Endodermal cell (in vitro differentiated cells): ENCODE results near the gene NISCH. TPM values are rescaled to one million over a fixed set of nuclear protein-coding genes. Genes with fewer than 3 reads are reported as not detected.

Experiments used
- DNase-seq: peaks from one replicate; pipeline ENCODE4 v3.0.0-alpha.2; 2017
- H3K27ac ChIP-seq: 2 replicates; pipeline ENCODE4 v1.5.1; 2013; ENCODE audit warnings: mild to moderate bottlenecking, low read depth, low read length, moderate library complexity
- H3K27me3 ChIP-seq: 2 replicates; pipeline ENCODE4 v1.6.1; 2013; ENCODE audit warnings: mild to moderate bottlenecking, low read length, moderate library complexity; ENCODE audit not compliant: insufficient read depth, control insufficient read depth, poor library complexity, severe bottlenecking
- H3K36me3 ChIP-seq: 2 replicates; pipeline ENCODE4 v1.7.0; 2013; ENCODE audit warnings: mild to moderate bottlenecking, low read length, moderate library complexity; ENCODE audit not compliant: control insufficient read depth, insufficient read depth
- H3K4me1 ChIP-seq: one replicate; pipeline ENCODE4 v1.7.0; 2013; ENCODE audit warnings: low read length; ENCODE audit not compliant: control insufficient read depth, insufficient read depth
- H3K4me3 ChIP-seq: 2 replicates; pipeline ENCODE4 v1.5.1; 2013; ENCODE audit warnings: mild to moderate bottlenecking, low read length, moderate library complexity
- H3K9ac ChIP-seq: 2 replicates; pipeline ENCODE4 v1.6.1; 2013; ENCODE audit warnings: mild to moderate bottlenecking, low read length, moderate library complexity; ENCODE audit not compliant: poor library complexity, severe bottlenecking; ENCODE audit errors: extremely low read depth
- H3K9me3 ChIP-seq: 2 replicates; pipeline ENCODE4 v1.6.1; 2013; ENCODE audit warnings: mild to moderate bottlenecking, low read length, moderate library complexity; ENCODE audit not compliant: control insufficient read depth
- H3K27ac Mint-ChIP-seq: 2 replicates; pipeline ENCODE4 v1.8.0; 2020; ENCODE audit warnings: mixed read lengths
- H3K27me3 Mint-ChIP-seq: 2 replicates; pipeline ENCODE4 v1.8.0; 2021; ENCODE audit warnings: mild to moderate bottlenecking, mixed read lengths; ENCODE audit not compliant: insufficient read depth
- H3K36me3 Mint-ChIP-seq: 2 replicates; pipeline ENCODE4 v1.8.0; 2020; ENCODE audit warnings: low read depth, mixed read lengths
- H3K4me1 Mint-ChIP-seq: 2 replicates; pipeline ENCODE4 v1.8.0; 2020; ENCODE audit warnings: mixed read lengths
- H3K4me3 Mint-ChIP-seq: 2 replicates; pipeline ENCODE4 v1.8.0; 2020; ENCODE audit warnings: mild to moderate bottlenecking, moderate library complexity, mixed read lengths
- H3K9me3 Mint-ChIP-seq: 2 replicates; pipeline ENCODE4 v1.8.0; 2020; ENCODE audit warnings: mild to moderate bottlenecking, mixed read lengths
- CTCF ChIP-seq: fragments of 200-600 bp; sonication (generic); conservative IDR thresholded peaks from 2 replicates; pipeline ENCODE4 v1.5.0; 2021; ENCODE audit warnings: antibody characterized with exemption, mild to moderate bottlenecking
- WGBS, 2 experiments: methylation state at CpG; one replicate each; pipeline versions ENCODE4 v1.1.5 to v1.1.7; 2013; ENCODE audit warnings: missing lambda C conversion rate in 2 of 2, mixed read lengths in 1 of 2; ENCODE audit not compliant: insufficient coverage in 1 of 2, insufficient read length in 1 of 2; 5-methylcytosine and 5-hydroxymethylcytosine counted together
- total RNA-seq, 2 donors: library from RNA; stranded (reverse); fragmentation: NEBNext Ultra II Directional in 1 of 2; extraction: Animal tissue kit (Norgen Biotek cat#: 25700) in 1 of 2; gene quantifications; 2 replicates in 1 of 2; 3 replicates in 1 of 2; pipeline ENCODE4 v1.2.1, GENCODE V29; 2021

Gene NISCH
- total RNA-seq, 2 donors from 2014 or later: 151 to 156 TPM

DNA sequence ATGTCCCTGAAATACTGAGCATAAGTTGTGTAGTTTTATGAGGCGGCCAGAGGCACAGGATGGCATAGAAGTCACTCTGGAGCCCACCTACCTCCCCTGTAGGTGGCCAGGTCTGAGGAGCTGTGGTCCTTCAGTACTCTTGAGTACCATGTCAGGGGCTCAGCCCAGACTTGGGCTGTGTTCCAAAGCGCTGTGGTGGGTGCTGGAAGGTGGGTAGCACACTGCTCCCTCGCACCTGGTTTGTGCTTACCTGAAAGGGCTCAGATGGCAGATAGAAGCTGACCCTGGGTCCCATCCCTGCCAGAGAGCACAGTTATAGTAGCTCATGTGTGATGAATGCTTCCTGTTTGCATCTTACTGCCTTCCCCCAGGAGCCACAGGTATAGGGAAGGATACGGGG is 15.5 kb downstream of the NISCH start:
- no peak overlapping the region for H3K4me3 Mint-ChIP-seq
- TF ChIP-seq CTCF: no peak
- H3K9me3 Mint-ChIP-seq: no peaks in the 10 kb centered on the region
- no peak overlapping the region for H3K27ac Mint-ChIP-seq
- 97 to 100% methylated on average over 3 to 4 of the region's 4 CpGs for WGBS, 2 experiments
- Histone ChIP-seq H3K4me1 (no peaks in the 10 kb centered on the region), H3K9me3 (no peaks in the 10 kb centered on the region), H3K4me3 (no peak overlapping the region), H3K27ac (no peak overlapping the region), H3K27me3 (no peaks in the 10 kb centered on the region), H3K36me3 (peaks cover 77% of the 10 kb centered on the region), H3K9ac (no peak overlapping the region)
- peaks cover 5% of the 10 kb centered on the region for H3K4me1 Mint-ChIP-seq
- H3K27me3 Mint-ChIP-seq: no peaks in the 10 kb centered on the region
- DNase-seq: no peak
- peaks cover 62% of the 10 kb centered on the region for H3K36me3 Mint-ChIP-seq

DNA sequence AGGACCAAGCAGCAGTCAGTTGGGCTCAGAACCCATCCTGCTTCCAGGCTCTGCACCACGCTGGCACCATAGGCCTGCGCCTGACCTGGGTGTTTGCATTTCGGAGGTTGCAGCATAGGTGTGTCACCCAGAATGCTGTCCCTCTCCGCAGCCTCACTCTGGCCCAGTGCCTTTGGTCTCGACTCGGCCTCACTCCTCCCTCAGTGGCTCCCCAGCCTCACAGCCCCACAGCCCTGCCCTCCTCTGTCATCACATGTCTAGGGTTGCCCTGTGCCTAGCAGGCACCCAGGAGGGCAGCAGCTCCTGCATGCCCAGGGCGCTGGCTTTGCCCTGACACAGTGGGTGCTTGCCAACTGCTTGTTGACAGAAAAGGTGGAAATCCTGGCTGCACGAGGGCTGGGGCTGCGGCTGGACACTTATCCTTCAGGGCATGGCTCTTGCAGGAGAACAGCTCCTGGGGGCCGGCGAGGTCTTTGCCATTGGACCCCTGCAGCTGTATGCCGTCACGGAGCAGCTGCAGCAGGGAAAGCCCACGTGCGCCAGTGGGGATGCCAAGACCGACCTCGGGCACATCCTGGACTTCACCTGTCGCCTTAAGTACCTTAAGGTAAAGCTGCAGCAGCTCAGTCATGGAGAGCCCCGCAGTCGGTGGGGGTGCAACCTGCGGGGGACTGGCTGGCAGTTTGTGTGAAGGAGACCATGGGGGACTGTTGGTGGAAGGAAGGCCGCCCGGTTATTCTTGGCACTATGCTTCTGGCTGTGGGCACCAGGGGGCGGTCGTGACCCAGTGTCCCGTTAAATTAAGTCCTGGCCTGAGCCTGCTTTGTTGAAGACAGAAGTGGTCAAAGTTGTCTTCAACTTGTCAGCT is 16.2 kb downstream of the NISCH start:
- Histone ChIP-seq H3K9ac (no peak overlapping the region), H3K4me3 (no peak overlapping the region), H3K27me3 (no peaks in the 10 kb centered on the region), H3K4me1 (no peaks in the 10 kb centered on the region), H3K27ac (no peak overlapping the region), H3K9me3 (no peaks in the 10 kb centered on the region), H3K36me3 (peaks cover 77% of the 10 kb centered on the region)
- Mint-ChIP-seq H3K9me3 (no peaks in the 10 kb centered on the region), H3K27ac (peak overlapping the region; percentile 35), H3K4me1 (peaks cover 1% of the 10 kb centered on the region), H3K4me3 (no peak overlapping the region), H3K27me3 (no peaks in the 10 kb centered on the region), H3K36me3 (peaks cover 65% of the 10 kb centered on the region)
- peak; percentile 78 for TF ChIP-seq CTCF
- 85% methylated on average over 21 to 26 of the region's 26 CpGs for WGBS, 2 experiments
- DNase-seq: peak; percentile 88

DNA sequence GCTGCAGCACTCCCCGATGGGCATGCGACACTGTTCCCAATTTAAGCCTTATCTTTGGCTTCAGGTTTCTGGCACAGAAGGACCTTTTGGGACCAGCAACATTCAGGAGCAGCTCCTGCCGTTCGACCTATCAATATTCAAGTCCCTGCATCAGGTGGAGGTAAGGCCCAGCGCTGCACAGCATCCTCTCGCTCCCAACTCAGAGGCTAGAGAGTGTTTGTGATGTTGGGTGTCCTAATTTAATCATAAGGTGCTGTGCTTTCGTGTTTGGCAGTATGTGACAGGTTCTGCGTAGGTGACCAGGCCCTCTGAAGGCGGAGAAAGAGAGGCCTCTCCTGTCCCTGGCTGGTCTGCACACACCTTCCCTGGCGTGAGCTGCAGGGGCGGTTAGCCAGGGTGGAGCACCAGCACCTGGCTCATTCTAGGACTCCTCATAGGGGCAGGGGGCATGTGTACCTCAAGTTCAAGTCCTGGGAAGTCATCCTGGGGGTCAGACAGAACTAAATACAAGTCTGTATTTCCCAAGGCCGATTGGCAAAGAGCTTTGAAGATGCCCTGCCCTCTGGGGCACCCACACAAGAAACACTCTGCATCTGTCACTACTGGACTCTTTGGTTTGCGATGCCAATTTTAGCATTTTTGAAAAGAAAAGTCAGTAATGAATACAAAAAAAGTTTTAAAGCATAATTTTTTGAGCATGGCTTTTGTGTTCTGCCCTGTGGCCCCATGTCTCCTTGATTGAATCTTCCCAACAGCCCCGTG is 17.0 kb downstream of the NISCH start:
- Histone ChIP-seq H3K4me3 (no peak overlapping the region), H3K9me3 (no peaks in the 10 kb centered on the region), H3K36me3 (peaks cover 78% of the 10 kb centered on the region), H3K27ac (no peak overlapping the region), H3K27me3 (no peaks in the 10 kb centered on the region), H3K4me1 (no peaks in the 10 kb centered on the region), H3K9ac (no peak overlapping the region)
- Mint-ChIP-seq H3K27ac (peak overlapping the region; percentile 35), H3K36me3 (peaks cover 66% of the 10 kb centered on the region), H3K9me3 (no peaks in the 10 kb centered on the region), H3K4me1 (no peaks in the 10 kb centered on the region), H3K27me3 (no peaks in the 10 kb centered on the region), H3K4me3 (no peak overlapping the region)
- DNase-seq: no peak
- WGBS, 2 experiments: 87 to 88% methylated on average over 12 to 14 of the region's 14 CpGs
- no peak for TF ChIP-seq CTCF
